ENCODE results near the gene ITK. TPM values are rescaled to one million over a fixed set of nuclear protein-coding genes. Genes with fewer than 3 reads are reported as not detected.

ITK gene
- total and polyA plus RNA-seq, 4 donors = 0.35 to 1.5 (median 0.43) TPM

DNA sequence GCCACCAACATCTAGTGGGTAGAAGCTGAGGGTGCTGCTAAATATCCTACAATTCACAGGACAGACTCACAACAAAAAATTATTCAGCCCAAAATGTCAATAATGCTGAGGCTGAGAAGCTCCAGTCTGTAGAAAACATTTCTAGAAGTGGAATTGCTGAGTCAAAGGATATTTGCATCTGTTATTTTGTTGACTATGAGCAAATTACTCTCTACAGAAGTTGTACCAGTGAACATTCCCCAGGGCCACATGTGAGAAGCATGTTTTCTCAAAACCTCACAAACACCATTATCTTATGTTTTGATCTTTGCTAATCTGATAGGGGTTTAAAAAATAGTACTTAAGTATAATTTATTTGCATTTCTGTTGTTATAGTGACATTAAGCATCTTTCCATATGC, 15.4 kb downstream of the ITK start:
- no peak overlapping the region for H3K4me3 ChIP-seq (ENCODE audit: low read depth in 1 of 3, low read length in 3 of 3)
- H3K9ac ChIP-seq (ENCODE audit: low read depth in 1 of 2, low read length in 2 of 2) = no peak overlapping the region
- H3K9me3 ChIP-seq (ENCODE audit: control insufficient read depth in 4 of 4, low read length in 3 of 4) = no peaks in the 10 kb centered on the region
- peaks cover 0 to 6% (median 2%) of the 10 kb centered on the region in 4 donors for H3K27me3 ChIP-seq (ENCODE audit: control insufficient read depth in 4 of 4, insufficient read depth in 4 of 4, low read length in 3 of 4)
- DNase-seq (ENCODE audit: low spot score) = no peak
- H3K36me3 ChIP-seq (ENCODE audit: control insufficient read depth in 4 of 4, insufficient read depth in 3 of 4, low read depth in 1 of 4, low read length in 3 of 4) = no peaks in the 10 kb centered on the region
- no peak overlapping the region for H3K27ac ChIP-seq (ENCODE audit: low read depth in 1 of 2, low read length in 2 of 2)
- TF ChIP-seq, protein P1, sequence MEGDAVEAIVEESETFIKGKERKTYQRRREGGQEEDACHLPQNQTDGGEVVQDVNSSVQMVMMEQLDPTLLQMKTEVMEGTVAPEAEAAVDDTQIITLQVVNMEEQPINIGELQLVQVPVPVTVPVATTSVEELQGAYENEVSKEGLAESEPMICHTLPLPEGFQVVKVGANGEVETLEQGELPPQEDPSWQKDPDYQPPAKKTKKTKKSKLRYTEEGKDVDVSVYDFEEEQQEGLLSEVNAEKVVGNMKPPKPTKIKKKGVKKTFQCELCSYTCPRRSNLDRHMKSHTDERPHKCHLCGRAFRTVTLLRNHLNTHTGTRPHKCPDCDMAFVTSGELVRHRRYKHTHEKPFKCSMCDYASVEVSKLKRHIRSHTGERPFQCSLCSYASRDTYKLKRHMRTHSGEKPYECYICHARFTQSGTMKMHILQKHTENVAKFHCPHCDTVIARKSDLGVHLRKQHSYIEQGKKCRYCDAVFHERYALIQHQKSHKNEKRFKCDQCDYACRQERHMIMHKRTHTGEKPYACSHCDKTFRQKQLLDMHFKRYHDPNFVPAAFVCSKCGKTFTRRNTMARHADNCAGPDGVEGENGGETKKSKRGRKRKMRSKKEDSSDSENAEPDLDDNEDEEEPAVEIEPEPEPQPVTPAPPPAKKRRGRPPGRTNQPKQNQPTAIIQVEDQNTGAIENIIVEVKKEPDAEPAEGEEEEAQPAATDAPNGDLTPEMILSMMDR (IDR thresholded peaks at IDR 0.05; ENCODE audit: low read depth, low read length, missing input control) = no peak
- TF ChIP-seq, protein P2, sequence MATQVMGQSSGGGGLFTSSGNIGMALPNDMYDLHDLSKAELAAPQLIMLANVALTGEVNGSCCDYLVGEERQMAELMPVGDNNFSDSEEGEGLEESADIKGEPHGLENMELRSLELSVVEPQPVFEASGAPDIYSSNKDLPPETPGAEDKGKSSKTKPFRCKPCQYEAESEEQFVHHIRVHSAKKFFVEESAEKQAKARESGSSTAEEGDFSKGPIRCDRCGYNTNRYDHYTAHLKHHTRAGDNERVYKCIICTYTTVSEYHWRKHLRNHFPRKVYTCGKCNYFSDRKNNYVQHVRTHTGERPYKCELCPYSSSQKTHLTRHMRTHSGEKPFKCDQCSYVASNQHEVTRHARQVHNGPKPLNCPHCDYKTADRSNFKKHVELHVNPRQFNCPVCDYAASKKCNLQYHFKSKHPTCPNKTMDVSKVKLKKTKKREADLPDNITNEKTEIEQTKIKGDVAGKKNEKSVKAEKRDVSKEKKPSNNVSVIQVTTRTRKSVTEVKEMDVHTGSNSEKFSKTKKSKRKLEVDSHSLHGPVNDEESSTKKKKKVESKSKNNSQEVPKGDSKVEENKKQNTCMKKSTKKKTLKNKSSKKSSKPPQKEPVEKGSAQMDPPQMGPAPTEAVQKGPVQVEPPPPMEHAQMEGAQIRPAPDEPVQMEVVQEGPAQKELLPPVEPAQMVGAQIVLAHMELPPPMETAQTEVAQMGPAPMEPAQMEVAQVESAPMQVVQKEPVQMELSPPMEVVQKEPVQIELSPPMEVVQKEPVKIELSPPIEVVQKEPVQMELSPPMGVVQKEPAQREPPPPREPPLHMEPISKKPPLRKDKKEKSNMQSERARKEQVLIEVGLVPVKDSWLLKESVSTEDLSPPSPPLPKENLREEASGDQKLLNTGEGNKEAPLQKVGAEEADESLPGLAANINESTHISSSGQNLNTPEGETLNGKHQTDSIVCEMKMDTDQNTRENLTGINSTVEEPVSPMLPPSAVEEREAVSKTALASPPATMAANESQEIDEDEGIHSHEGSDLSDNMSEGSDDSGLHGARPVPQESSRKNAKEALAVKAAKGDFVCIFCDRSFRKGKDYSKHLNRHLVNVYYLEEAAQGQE (IDR thresholded peaks at IDR 0.05) = no peak
- TF ChIP-seq, protein P3, sequence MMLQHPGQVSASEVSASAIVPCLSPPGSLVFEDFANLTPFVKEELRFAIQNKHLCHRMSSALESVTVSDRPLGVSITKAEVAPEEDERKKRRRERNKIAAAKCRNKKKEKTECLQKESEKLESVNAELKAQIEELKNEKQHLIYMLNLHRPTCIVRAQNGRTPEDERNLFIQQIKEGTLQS (IDR thresholded peaks at IDR 0.05) = no peak
- TF ChIP-seq JUND (IDR thresholded peaks at IDR 0.05) = no peak
- H3K4me1 ChIP-seq (ENCODE audit: control insufficient read depth in 4 of 4, insufficient read depth in 4 of 4, low read length in 3 of 4) = no peaks in the 10 kb centered on the region

DNA sequence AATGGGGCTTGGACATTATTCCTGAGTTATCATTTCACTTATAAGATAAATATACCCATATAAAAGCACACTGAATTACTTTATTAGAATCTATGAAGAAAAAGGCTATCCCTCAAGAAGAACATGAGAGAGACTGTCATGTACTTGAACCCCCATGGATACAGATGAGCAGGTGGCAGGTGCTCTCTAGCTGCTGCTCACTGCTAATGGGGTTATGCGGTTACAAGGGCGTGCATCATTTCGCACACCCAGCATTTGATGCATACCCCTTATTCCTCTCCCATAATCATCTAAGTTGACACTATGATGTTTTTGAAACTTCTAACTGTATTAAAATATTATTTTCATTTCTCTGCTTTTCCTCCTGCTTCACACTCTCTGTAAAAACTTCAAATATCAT, 16.4 kb downstream of the ITK start:
- Histone ChIP-seq H3K27ac (ENCODE audit: low read depth in 1 of 2, low read length in 2 of 2) (no peak overlapping the region), H3K9me3 (ENCODE audit: control insufficient read depth in 4 of 4, low read length in 3 of 4) (no peaks in the 10 kb centered on the region), H3K36me3 (ENCODE audit: control insufficient read depth in 4 of 4, insufficient read depth in 3 of 4, low read depth in 1 of 4, low read length in 3 of 4) (no peaks in the 10 kb centered on the region), H3K9ac (ENCODE audit: low read depth in 1 of 2, low read length in 2 of 2) (no peak overlapping the region), H3K27me3 (ENCODE audit: control insufficient read depth in 4 of 4, insufficient read depth in 4 of 4, low read length in 3 of 4) (peaks cover 0 to 6% (median 2%) of the 10 kb centered on the region in 4 donors), H3K4me3 (ENCODE audit: low read depth in 1 of 3, low read length in 3 of 3) (no peak overlapping the region), H3K4me1 (ENCODE audit: control insufficient read depth in 4 of 4, insufficient read depth in 4 of 4, low read length in 3 of 4) (no peaks in the 10 kb centered on the region)
- 87% methylated on average over 3 of the region's 3 CpGs for WGBS
- TF ChIP-seq, protein P4, sequence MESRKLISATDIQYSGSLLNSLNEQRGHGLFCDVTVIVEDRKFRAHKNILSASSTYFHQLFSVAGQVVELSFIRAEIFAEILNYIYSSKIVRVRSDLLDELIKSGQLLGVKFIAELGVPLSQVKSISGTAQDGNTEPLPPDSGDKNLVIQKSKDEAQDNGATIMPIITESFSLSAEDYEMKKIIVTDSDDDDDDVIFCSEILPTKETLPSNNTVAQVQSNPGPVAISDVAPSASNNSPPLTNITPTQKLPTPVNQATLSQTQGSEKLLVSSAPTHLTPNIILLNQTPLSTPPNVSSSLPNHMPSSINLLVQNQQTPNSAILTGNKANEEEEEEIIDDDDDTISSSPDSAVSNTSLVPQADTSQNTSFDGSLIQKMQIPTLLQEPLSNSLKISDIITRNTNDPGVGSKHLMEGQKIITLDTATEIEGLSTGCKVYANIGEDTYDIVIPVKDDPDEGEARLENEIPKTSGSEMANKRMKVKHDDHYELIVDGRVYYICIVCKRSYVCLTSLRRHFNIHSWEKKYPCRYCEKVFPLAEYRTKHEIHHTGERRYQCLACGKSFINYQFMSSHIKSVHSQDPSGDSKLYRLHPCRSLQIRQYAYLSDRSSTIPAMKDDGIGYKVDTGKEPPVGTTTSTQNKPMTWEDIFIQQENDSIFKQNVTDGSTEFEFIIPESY (IDR thresholded peaks at IDR 0.05) = no peak
- TF ChIP-seq HNF4A (conservative IDR thresholded peaks at IDR 0.05) (no peak), YY1 (IDR thresholded peaks at IDR 0.05) (no peak), FOXA2 (IDR thresholded peaks at IDR 0.05) (no peak), RXRA (IDR thresholded peaks at IDR 0.05) (no peak), TAF1 (conservative IDR thresholded peaks at IDR 0.05) (no peak), NR2F2 (IDR thresholded peaks at IDR 0.05) (no peak), SP1 (IDR thresholded peaks at IDR 0.05) (no peak), EGR1 (IDR thresholded peaks at IDR 0.05; ENCODE audit: low read depth in 2 of 2) (no peak), GABPA (IDR thresholded peaks at IDR 0.05 in 1 of 2, conservative IDR thresholded peaks at IDR 0.05 in 1 of 2) (no peak), HNF4G (IDR thresholded peaks at IDR 0.05) (no peak), FOXA1 (IDR thresholded peaks at IDR 0.05) (no peak)
- TF ChIP-seq, protein P5, sequence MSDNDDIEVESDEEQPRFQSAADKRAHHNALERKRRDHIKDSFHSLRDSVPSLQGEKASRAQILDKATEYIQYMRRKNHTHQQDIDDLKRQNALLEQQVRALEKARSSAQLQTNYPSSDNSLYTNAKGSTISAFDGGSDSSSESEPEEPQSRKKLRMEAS (IDR thresholded peaks at IDR 0.05) = no peak
- TF ChIP-seq, protein P1 (IDR thresholded peaks at IDR 0.05; ENCODE audit: low read depth, low read length, missing input control) = no peak
- TF ChIP-seq, protein P2 (IDR thresholded peaks at IDR 0.05) = no peak
- DNase-seq (ENCODE audit: low spot score) = no peak
